ENCODE data around the gene ANO7.

ANO7 gene

GRCh38 chr2:241157841-241158545 lies 30.5 kb upstream of the ANO7 start:
- peak; percentile 15 for DNase-seq

- DNase-seq: no peak
Measured at GRCh38 chr2:241158546-241158900, 30.0 kb upstream of the ANO7 start.

- DNase-seq: no peak
Measured at GRCh38 chr2:241159116-241159515, 29.4 kb upstream of the ANO7 start.

GRCh38 chr2:241160318-241160717 lies 28.2 kb upstream of the ANO7 start:
- no peak for DNase-seq

GRCh38 chr2:241161646-241162281 lies 26.7 kb upstream of the ANO7 start:
- peak; percentile 56 for DNase-seq

DNA sequence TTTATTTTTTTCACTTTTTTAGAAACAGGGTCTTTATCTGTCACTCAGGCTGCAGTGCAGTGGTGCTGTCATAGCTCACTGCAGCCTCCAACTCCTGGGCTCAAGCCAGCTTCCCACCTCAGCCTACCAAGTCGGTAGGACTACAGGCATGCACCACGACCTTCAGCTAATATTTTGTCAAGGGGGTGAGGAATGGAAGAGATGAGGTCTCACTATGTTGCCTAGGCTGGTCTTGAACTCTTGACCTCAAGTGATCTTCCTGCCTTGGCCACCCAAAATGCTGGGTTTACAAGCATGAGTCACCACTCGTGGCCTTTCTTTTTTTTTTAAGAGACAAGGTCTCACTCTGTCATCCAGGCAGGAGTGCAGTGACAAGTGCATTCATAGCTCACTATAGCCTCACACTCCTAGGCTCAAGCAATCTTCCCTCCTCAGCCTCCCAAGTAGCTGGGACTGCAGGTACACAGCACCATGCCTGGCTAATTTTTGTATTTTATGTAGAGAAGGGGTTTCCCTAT lies 24.8 kb upstream of the ANO7 start:
- no peak for DNase-seq

DNA sequence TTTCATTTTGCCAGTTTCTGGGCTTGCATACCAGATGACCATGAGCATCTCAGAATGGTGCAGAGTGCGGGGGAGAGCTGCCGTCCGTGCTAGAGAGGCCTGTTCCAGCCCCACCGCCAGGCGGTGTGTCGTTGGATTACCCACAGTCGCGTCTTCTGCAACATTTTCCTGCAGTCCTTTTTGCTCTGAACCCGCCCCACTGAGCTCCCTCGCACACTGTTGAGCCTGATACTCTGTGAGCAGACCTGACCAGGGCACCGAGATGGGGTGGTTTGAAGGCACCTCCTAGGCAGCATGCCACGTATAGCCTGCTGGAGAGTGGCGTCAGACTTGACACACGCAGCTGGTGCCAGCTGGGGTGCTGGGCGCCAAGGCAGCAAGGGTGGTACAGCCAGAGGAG lies 20.1 kb upstream of the ANO7 start:
- no peak for DNase-seq

DNA sequence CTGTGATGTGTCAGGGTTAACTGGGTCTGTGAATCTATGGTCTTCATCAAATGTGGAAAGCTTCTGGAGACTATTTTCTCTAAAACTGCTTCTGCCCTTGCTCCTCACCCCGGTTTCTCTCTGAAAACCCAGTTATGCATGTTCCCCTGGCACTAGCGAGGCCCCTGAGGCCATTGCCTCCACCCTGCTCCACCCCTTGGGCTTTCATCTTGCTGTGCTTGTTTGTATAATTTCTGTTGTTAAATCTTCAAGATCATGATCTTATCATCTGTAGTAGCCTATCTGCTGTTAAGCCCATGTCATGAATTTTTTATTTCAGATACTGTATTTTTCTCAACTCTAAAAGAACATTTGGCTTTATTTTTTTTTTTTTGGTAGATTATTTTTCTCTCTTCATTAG lies 14.9 kb upstream of the ANO7 start:
- DNase-seq: no peak

DNA sequence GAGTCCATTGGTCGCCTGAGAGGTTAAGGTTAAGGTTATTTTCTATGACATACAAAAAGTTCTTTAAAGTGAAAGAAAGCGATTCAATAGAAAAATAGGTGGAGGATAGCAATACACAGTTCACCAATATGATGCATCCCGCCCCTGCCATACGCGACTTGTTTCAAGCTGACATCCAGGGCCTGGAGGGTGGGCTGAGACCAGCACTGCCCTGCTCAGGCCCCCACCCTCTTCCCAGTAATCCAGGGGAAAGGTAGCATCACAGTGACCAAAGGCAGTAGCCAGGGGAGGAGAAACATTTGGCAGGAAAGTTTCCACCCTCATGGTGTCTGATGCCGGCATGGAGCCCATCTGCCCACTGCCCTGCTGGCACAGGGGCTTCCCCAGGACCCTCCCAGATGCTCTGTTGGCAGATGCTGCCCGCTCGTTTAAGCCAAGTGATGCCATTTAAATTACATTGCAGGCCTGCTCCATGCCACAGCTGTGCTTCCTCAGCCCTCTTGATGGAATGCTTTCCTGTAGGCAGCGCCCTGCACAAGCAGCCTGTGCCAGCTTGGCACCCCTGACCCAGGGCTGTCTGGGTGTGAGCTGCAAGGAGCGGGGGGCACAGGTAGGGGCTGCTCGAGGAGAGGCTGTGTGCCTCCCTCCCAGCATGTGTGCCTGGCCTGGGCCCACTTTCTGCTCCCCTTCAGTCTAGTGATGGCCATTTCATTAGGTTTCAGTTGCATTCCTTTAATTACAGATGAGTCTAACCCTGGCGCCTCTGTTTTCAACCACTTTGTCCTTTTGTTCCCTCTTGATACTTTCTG lies 10.7 kb upstream of the ANO7 start:
- no peak for DNase-seq

DNA sequence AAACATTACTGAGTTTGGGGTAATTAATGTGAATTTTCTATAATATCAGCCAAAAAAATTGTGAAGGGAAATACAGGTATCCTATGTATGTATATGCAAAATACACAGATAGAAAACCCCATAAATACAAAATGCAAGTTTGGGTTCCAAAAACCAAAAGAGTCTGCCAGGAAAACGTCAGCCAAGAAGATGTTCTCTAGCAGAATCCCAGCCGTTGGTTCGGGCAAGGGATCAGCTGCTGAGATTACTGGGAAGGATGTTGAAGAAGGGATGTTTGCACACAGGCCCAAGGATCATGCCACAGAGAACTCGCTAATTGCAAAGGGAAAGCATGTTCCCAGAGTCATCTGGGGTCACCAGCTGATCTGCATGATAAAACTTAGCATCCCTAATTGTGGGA lies 9.5 kb upstream of the ANO7 start:
- DNase-seq: no peak

- peak; percentile 4 for DNase-seq
Measured at GRCh38 chr2:241179899-241180298, 8.6 kb upstream of the ANO7 start.

DNA sequence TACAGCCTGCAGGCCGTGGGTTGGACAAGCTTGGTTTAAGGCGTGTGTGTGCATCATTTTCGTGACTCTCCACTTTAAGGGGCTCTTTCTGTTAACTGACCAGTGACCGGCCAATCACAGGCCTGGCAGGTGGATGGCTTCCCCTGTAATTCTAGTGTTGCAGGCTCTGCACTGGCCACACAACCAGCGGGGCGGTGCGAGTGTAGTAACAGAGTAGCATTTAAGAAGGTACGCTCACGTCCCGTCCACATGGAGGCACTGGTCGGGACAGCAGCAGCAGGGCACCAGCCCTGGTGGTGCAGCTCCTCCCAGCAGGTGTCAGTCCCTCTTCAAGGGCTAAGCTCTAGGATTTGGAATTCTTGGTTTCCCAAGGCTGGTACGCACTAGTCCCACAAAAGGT lies 8.0 kb upstream of the ANO7 start:
- no peak for DNase-seq

DNA sequence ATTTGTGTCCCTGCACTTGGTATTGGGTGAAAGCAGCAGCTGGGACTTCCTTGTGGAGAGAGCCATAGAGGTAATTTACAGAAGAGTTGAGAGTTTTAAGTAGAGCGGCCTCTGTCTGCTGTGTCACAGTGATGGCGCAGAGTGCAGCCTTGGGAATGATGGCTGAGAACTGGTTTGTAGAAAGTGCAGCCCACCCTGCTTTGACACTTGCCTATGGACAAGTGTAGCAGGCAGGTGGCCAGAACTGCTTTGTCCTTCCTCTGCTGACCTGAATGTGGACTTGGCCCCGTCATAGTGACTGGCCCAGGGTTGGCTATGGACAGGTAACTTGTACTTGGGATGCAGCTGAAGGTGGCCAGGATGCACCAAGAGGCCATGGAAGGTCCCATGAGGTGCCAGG lies 6.4 kb upstream of the ANO7 start:
- DNase-seq: no peak

- no peak for DNase-seq
Measured at GRCh38 chr2:241182531-241183133, 5.8 kb upstream of the ANO7 start.

GRCh38 chr2:241183221-241183620 lies 5.3 kb upstream of the ANO7 start:
- no peak for DNase-seq

DNA sequence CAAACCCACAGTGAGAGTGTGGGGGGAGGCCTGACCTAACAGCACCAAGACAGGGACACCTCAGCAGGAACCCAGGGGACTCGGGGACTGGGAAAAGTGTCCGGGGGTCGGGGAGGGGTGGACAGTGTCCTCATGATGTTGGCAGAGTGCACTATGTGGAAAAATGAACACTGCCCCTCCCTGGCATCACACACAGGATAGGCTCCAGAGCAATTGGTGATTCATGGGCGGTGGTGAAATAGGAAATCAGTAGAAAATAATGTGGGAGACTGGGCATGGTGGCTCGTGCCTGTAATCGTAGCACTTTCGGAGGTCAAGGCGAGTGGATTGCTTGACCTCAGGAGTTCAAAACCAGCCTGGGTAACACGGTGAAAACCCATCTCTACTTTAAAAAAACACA lies 3.6 kb upstream of the ANO7 start:
- no peak for DNase-seq

DNA sequence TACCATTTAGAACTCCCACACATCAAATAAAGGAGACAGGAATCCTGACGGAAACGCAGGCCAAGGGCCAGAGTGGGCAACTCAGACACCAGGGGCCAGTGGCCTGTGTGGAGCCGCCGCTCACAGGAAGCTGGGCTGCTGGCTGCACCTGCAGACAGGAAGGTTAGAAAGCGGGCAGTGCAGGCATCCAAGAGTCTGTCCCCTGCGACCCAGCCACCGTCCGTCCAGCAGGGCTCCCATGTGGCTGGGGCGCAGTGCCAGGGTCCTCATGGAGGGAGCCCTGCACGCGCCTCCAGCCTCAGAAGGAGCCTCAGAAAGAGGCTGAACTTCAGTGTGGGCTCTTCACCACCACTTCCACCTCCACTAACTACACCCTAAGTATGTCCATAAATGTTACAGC lies 2.5 kb upstream of the ANO7 start:
- DNase-seq: no peak

DNA sequence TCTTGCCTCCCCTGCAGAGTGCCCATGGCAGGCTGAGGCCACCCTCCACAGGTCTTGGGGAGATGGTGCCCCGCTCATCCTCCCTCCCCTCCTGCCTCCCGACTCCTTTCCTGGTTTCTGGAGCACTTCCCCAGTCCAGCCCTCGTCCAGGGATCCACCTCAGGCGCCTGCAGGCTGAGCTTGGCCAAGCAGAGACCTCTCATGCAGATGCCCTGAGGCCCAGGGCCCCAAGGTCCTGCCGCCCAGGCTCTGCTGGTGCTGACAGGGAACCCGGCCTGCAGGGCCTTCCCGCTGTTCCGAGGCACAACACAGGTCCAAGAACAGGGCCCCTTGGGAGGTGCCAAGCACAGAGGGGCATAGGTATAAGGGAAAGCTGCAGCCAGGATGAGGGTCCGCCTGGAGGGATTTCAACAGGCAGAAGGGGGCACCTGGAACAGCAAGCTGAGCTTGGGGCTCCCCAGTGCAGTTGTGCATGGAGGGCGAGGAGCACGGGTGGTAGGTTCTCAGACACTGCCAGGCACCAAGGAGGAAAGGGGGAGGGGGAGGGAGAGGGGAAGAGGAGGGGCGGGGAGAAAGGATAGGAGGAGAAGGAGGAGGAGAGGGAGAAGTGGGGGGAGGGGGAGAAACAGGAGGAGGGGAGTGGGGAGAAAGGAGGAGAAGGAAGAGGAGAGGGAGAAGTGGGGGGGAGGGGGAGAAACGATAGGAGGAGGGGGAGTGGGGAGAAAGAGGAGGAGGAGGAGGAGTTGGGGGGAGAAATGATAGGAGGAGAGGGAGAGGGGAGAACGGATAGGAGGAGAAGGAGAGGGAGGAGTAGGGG lies 1.2 kb upstream of the ANO7 start:
- no peak for DNase-seq

DNA sequence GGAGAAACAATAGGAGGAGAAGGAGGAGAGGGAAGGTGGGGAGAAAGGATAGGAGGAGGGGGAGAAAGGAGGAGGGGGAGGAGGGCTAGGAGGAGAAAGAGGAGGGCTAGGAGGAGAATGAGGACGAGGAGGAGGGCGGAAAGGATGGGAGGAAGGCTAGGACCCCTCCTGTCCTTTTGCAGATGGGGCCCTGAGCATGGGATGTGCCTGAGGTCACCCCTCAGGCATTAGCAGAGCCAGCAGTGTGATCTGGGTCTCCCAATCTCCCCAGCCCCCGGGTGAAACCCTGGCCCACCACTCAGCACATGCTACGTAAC lies 601 bp upstream of the ANO7 start:
- no peak for DNase-seq

DNA sequence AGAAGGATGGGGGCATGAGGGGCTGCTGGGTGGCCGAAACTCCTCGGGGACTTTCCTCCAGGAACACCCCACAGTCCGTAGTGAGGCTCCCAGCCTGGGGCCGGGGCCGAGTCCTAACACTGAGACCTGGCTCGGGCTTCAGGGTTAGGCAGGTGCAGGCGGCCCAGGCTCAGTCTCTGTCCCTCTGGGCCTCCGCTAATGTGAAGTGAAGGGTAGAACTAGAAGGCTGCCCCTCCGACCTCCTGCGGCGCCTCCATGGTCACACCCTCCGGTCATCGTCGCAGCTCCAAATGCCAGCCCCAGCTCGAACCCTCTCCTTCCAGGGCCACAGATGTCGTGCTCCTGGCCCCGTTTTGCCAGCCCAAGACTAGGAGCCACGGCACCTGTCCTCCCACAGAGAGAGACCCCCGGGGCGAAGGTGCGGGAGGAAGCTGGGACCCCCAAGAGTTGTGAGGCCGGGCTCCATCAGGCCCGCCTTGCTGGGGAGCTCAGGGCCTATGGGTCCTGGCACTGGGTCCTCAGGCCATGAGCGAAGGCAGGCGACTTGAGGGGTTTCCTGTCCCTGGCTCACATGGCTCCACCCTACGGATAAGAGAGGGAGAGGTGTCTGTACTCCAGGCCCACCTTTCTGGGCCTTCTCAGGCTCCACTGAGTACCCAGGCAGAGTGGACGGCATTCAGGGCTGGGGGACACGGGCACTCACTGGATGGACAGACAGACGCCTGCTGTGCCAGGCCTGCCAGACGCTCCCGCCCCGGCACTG lies 797 bp downstream of the ANO7 start:
- no peak for DNase-seq

GRCh38 chr2:241189856-241190201 lies 1.4 kb downstream of the ANO7 start:
- no peak for DNase-seq

Measured in fibroblast of skin of abdomen (primary cell).